Measurements from ENCODE around the gene PLXNB2. TPM values are rescaled to one million over a fixed set of nuclear protein-coding genes. Genes with fewer than 3 reads are reported as not detected.

The PLXNB2 gene
- 101 to 122 TPM (median 108 TPM) in 5 replicates for total RNA-seq (2022; extraction: Qiagen RNA extraction)

GRCh38 chr22:50306753-50307749 is at the start of gene PLXNB2:
PLXNB2 (minus strand) TSS chr22:50307646; CDS start chr22:50290584, 17,062 bp downstream.

GRCh38 chr22:50342651-50343540 is 35.5 kb upstream of the PLXNB2 start, which contains the start of gene PPP6R2:
PPP6R2 (plus strand) TSS chr22:50343327; CDS start chr22:50393909, 50,582 bp downstream.

GRCh38 chr22:50326956-50327710 is 19.7 kb upstream of the PLXNB2 start, which contains the start of gene DENND6B:
DENND6B (minus strand) TSS chr22:50327012; CDS start chr22:50326988, 24 bp downstream.

GRCh38 chr22:50269970-50270665 is 37.3 kb downstream of the PLXNB2 start, which contains the start of gene MAPK11:
MAPK11 (minus strand) TSS chr22:50270380; CDS start chr22:50270292, 88 bp downstream.

GRCh38 chr22:50261615-50262459 is 45.6 kb downstream of the PLXNB2 start, which contains the start of gene MAPK12:
MAPK12 (minus strand) TSS chr22:50261683; CDS start chr22:50261509, 174 bp downstream.

GRCh38 chr22:50250555-50251476 is 56.6 kb downstream of the PLXNB2 start, which contains the start of gene HDAC10:
HDAC10 (minus strand) TSS chr22:50251265; CDS start chr22:50251032, 233 bp downstream.

GRCh38 chr22:50244420-50245213 is 62.8 kb downstream of the PLXNB2 start, which contains the start of gene TUBGCP6:
TUBGCP6 (minus strand) TSS chr22:50245023; CDS start chr22:50244459, 564 bp downstream.

Other genes with a start within 250 kb of the PLXNB2 start
- gene TTLL8, start 249.3 kb downstream of the PLXNB2 start, total RNA-seq (2022; extraction: Qiagen RNA extraction): not detected in 5 replicates
- gene MLC1, start 222.2 kb downstream of the PLXNB2 start, total RNA-seq (2022; extraction: Qiagen RNA extraction): 0.02 TPM in 1 of 5 replicates, not detected in the others
- gene MOV10L1, start 217.6 kb downstream of the PLXNB2 start, total RNA-seq (2022; extraction: Qiagen RNA extraction): 0.03 TPM in 1 of 5 replicates, not detected in the others
- 5.0 to 5.8 TPM (median 5.5 TPM) in 5 replicates for gene PANX2, start 136.9 kb downstream of the PLXNB2 start, total RNA-seq (2022; extraction: Qiagen RNA extraction)
- 24.5 to 36.3 TPM (median 35.2 TPM) in 5 replicates for gene TRABD, start 121.7 kb downstream of the PLXNB2 start, total RNA-seq (2022; extraction: Qiagen RNA extraction)
- 16.1 to 20.4 TPM (median 19.0 TPM) in 5 replicates for gene SELENOO, start 106.6 kb downstream of the PLXNB2 start, total RNA-seq (2022; extraction: Qiagen RNA extraction)
- gene TUBGCP6, start 62.6 kb downstream of the PLXNB2 start, total RNA-seq (2022; extraction: Qiagen RNA extraction): 8.3 to 10.8 TPM (median 9.3 TPM) in 5 replicates
- gene HDAC10, start 56.4 kb downstream of the PLXNB2 start, total RNA-seq (2022; extraction: Qiagen RNA extraction): 8.5 to 11.5 TPM (median 11.1 TPM) in 5 replicates
- 21.1 to 25.9 TPM (median 24.1 TPM) in 5 replicates for gene MAPK12, start 46.0 kb downstream of the PLXNB2 start, total RNA-seq (2022; extraction: Qiagen RNA extraction)
- gene MAPK11, start 37.3 kb downstream of the PLXNB2 start, total RNA-seq (2022; extraction: Qiagen RNA extraction): 5.9 to 7.3 TPM (median 6.9 TPM) in 5 replicates
- gene DENND6B, start 19.4 kb upstream of the PLXNB2 start, total RNA-seq (2022; extraction: Qiagen RNA extraction): 2.0 to 3.7 TPM (median 2.8 TPM) in 5 replicates
- gene PPP6R2, start 35.7 kb upstream of the PLXNB2 start, total RNA-seq (2022; extraction: Qiagen RNA extraction): 9.1 to 13.3 TPM (median 12.5 TPM) in 5 replicates
- gene SBF1, start 167.4 kb upstream of the PLXNB2 start, total RNA-seq (2022; extraction: Qiagen RNA extraction): 20.3 to 24.9 TPM (median 22.4 TPM) in 5 replicates
- 0.44 to 0.91 TPM (median 0.63 TPM) in 5 replicates for gene ADM2, start 173.9 kb upstream of the PLXNB2 start, total RNA-seq (2022; extraction: Qiagen RNA extraction)
- not detected in 5 replicates for gene MIOX, start 179.2 kb upstream of the PLXNB2 start, total RNA-seq (2022; extraction: Qiagen RNA extraction)
- gene LMF2, start 200.1 kb upstream of the PLXNB2 start, total RNA-seq (2022; extraction: Qiagen RNA extraction): 35.7 to 48.9 TPM (median 47.1 TPM) in 5 replicates
- gene NCAPH2, start 200.6 kb upstream of the PLXNB2 start, total RNA-seq (2022; extraction: Qiagen RNA extraction): 34.9 to 42.3 TPM (median 38.0 TPM) in 5 replicates
- 2.2 to 6.4 TPM (median 5.4 TPM) in 5 replicates for gene SCO2, start 218.0 kb upstream of the PLXNB2 start, total RNA-seq (2022; extraction: Qiagen RNA extraction)
- 12.1 to 17.2 TPM (median 16.4 TPM) in 5 replicates for gene TYMP, start 222.4 kb upstream of the PLXNB2 start, total RNA-seq (2022; extraction: Qiagen RNA extraction)
- gene KLHDC7B, start 238.3 kb upstream of the PLXNB2 start, total RNA-seq (2022; extraction: Qiagen RNA extraction): 0.02 to 0.05 TPM (median 0.02 TPM) in 3 of 5 replicates, not detected in the others

Measured in A549 treated with Hydrocortisone at 1 μM for 4 hours (cell line).